ENCODE results near the gene HOXA9. TPM values are rescaled to one million over a fixed set of nuclear protein-coding genes. Genes with fewer than 3 reads are reported as not detected.

HOXA9 gene
- total RNA-seq, 2 experiments from 2014 or later, result not detected

DNA sequence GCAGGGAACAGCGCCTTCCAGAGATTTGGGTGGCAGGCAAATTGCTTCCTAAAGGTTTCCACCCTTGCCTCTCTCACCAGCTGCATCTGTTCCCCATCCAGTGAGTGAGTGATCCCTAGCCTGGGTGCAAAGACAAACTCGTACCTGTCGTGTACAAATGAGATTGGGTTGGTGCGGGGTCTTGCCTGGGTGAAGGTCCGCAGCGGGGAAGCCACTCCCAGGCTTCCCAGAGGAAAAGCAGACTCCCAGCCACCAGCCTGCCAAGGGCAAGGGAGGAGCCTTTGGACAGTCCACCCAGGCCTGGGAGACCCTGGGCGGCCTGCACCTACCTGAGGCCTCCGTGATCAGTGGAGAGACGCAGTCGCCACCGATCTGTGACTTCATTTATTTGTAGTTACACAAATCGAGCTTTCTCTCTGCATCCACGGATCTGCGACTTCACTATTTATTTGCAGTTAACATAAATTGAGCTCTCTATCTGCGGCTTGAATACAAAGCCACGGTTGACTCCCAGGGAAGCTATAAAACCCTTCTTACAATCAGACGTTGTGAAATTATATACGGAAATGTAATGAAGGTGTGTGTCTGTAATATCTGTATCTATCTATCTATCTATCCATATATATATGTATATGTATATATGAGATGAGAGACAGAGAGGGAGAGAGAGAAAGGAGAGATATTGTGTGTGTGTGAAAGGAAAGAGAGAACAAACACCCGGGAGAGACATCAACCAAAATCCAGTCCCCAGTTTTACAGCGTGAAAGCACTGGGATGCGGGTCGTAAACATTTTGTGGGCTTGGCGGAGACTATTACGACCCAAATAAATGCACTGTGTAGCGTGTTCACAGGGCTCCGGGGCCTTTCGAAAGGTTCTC is 5.8 kb downstream of the HOXA9 start:
- no peak for ATAC-seq (ENCODE audit: low read depth)
- Mint-ChIP-seq H3K9me3 (no peaks in the 10 kb centered on the region), H3K36me3 (no peaks in the 10 kb centered on the region), H3K4me3 (peak overlapping the region; percentile 35), H3K4me1 (peaks cover 24% of the 10 kb centered on the region), H3K27ac (no peak overlapping the region), H3K27me3 (peaks cover 87% of the 10 kb centered on the region)
- POLR2A ChIA-PET, result no interaction called here
- no peak for DNase-seq

DNA sequence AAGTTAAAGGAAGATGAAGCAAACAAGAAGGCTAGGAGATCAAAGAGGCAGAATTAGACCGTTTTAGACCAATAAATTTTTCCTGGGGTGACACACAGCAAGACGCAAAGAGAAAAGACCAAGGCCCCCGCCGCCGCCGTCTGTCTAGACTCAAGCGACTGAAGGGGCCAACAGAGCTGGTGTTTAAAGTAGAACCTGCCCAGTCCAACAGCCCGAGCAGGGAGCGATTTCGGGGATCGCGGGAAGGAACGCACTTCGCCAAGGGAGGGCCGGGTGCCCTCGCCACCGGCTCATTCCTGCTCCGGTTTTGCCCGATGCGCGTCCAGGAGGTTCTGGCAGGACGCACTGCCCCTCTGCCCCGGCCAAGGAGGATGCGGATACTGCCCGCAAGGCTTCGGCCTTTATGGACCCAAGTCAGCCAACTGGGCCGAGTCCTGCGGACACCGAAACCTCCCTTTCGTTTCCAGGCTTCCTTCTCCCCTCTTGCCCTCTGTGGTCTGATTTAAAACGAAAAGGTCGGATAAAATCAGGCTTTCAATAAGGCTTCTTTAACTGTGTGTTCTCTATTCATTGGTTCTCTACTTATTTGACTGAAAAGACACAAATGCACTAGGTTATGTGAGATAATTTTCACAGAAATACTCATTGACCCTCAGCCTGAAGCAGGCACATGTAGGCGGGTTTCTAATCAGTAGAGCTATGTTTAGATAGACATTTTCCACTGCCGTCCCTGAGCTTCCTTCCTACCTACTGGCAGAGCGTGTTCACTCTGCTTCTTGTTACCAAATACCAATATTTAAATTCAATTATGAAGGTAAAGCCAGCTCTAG is 6.7 kb downstream of the HOXA9 start:
- Mint-ChIP-seq H3K9me3 (no peaks in the 10 kb centered on the region), H3K36me3 (no peaks in the 10 kb centered on the region), H3K27me3 (peaks cover 87% of the 10 kb centered on the region), H3K27ac (peak overlapping the region; percentile 58), H3K4me1 (peaks cover 26% of the 10 kb centered on the region), H3K4me3 (peak overlapping the region; percentile 18)
- DNase-seq, result no peak
- POLR2A ChIA-PET, result no interaction called here
- no peak for ATAC-seq (ENCODE audit: low read depth)

GRCh38 chr7:27157702-27158431 is 7.5 kb downstream of the HOXA9 start:
- ATAC-seq (ENCODE audit: low read depth) (no peak), DNase-seq (no peak)
- H3K27ac Mint-ChIP-seq, result peak overlapping the region; percentile 80
- peaks cover 26% of the 10 kb centered on the region for H3K4me1 Mint-ChIP-seq
- POLR2A ChIA-PET, result no interaction called here
- H3K4me3 Mint-ChIP-seq, result peak overlapping the region; percentile 18
- no peaks in the 10 kb centered on the region for H3K9me3 Mint-ChIP-seq
- no peaks in the 10 kb centered on the region for H3K36me3 Mint-ChIP-seq
- H3K27me3 Mint-ChIP-seq, result peaks cover 86% of the 10 kb centered on the region

GRCh38 chr7:27156916-27157701 is 8.2 kb downstream of the HOXA9 start:
- Mint-ChIP-seq H3K4me3 (peak overlapping the region; percentile 28), H3K4me1 (peaks cover 27% of the 10 kb centered on the region), H3K27me3 (peaks cover 85% of the 10 kb centered on the region), H3K27ac (peak overlapping the region; percentile 77), H3K9me3 (no peaks in the 10 kb centered on the region), H3K36me3 (no peaks in the 10 kb centered on the region)
- POLR2A ChIA-PET, result no interaction called here
- DNase-seq, result no peak
- no peak for ATAC-seq (ENCODE audit: low read depth)

- POLR2A ChIA-PET, result no interaction called here
- no peak for DNase-seq
- H3K4me1 Mint-ChIP-seq, result peaks cover 33% of the 10 kb centered on the region
- H3K27me3 Mint-ChIP-seq, result peaks cover 85% of the 10 kb centered on the region
- H3K36me3 Mint-ChIP-seq, result no peaks in the 10 kb centered on the region
- no peaks in the 10 kb centered on the region for H3K9me3 Mint-ChIP-seq
- peak within 1 kb of the TSS; percentile 28 for H3K4me3 Mint-ChIP-seq
- peak within 1 kb of the TSS; percentile 79 for H3K27ac Mint-ChIP-seq
- no peak for ATAC-seq (ENCODE audit: low read depth)
Observed at GRCh38 chr7:27156508-27156898, 8.8 kb downstream of the HOXA9 start, which contains the start of gene HOXA7. Gene HOXA7, minus strand, starts transcription at chr7:27156675. Its CDS starts 130 bp downstream, at chr7:27156545.

DNA sequence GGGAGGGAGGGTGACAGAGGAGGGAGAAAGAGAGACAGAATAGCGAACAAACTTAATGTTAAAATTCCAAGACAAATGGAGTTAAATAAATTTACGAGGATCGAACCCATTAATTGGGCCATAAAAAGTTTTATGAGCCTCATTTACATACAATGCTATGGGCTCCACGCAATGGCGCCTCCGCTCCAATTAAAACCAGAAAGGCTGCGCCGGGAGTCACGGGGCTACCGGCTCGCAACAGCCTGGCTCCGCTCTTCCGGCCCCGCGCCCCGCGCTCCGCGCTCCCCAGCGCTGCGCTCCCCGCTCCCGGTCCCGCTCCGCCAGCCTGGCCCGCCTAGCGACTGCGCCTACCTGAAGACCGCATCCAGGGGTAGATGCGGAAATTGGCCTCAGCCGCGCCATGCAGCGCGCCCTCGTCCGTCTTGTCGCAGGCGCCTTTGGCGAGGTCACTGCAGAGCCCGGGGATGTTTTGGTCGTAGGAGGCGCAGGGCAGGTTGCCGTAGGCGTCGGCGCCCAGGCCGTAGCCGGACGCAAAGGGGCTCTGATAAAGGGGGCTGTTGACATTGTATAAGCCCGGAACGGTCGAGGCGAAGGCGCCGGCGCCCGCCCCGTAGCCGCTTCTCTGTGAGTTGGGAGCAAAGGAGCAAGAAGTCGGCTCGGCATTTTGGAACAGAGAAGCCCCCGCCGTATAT is 9.4 kb downstream of the HOXA9 start:
- Mint-ChIP-seq H3K36me3 (no peaks in the 10 kb centered on the region), H3K4me1 (peaks cover 35% of the 10 kb centered on the region), H3K4me3 (no peak overlapping the region), H3K27ac (peak overlapping the region; percentile 79), H3K27me3 (peaks cover 88% of the 10 kb centered on the region), H3K9me3 (no peaks in the 10 kb centered on the region)
- POLR2A ChIA-PET, result interaction anchor here (0.8 kb wide), 1 partner anchor 29 kb away, joined by 4 read pairs; the partner anchor contains the start of gene HOXA11
- no peak for ATAC-seq (ENCODE audit: low read depth)
- no peak for DNase-seq

- H3K4me1 Mint-ChIP-seq, result peaks cover 38% of the 10 kb centered on the region
- DNase-seq, result no peak
- POLR2A ChIA-PET, result interaction anchor here (0.6 to 0.8 kb wide), 2 partner anchors 28 to 30 kb away, joined by 4 to 5 read pairs; partner anchors contain the start of gene HOXA11
- H3K27me3 Mint-ChIP-seq, result peaks cover 92% of the 10 kb centered on the region
- peak overlapping the region; percentile 79 for H3K27ac Mint-ChIP-seq
- ATAC-seq (ENCODE audit: low read depth), result no peak
- H3K36me3 Mint-ChIP-seq, result no peaks in the 10 kb centered on the region
- H3K4me3 Mint-ChIP-seq, result peak overlapping the region; percentile 2
- H3K9me3 Mint-ChIP-seq, result no peaks in the 10 kb centered on the region
Observed at GRCh38 chr7:27154901-27155815, 10.2 kb downstream of the HOXA9 start.

DNA sequence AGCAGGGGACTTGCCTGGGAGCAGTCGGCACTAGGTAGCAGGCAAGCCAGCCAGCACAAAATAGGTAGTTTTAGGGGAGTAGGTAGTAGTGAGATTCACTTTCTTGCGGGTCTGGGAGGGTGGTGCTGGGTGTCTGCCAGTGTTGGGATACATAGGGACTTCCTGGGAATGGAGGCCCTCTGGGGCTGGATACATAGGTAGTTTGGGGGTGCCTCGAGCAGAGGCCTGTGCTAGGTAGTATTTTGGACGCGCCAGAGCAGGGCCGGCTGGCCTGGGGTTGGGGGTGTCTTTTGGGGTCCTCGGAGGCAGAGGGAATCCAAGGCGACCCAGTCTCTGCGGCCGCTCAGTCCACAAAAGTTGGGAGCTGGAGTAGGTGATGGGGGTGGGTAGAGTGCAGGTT is 11.0 kb downstream of the HOXA9 start:
- ATAC-seq (ENCODE audit: low read depth) (no peak), DNase-seq (no peak)
- Mint-ChIP-seq H3K36me3 (no peaks in the 10 kb centered on the region), H3K4me3 (no peak overlapping the region), H3K27ac (no peak overlapping the region), H3K4me1 (peaks cover 36% of the 10 kb centered on the region), H3K27me3 (peaks cover 92% of the 10 kb centered on the region), H3K9me3 (no peaks in the 10 kb centered on the region)
- POLR2A ChIA-PET, result no interaction called here

DNA sequence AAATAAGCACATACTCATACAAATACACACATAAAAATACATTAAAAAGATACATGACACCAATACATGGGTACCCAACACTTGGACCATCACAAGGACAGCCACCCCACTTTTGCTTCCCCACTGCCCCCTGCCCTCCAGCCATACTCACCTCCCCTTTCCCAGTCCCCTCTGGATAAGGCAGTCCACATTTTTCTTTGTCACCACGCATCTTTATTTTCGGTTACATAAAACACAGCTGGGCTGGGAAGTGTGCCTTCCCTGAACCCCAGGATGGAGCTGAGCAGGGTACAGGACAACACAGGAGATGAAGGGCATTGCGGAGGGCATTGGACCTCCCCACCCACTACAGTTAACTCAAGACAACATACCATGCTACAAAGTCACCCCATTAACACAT is 11.8 kb downstream of the HOXA9 start:
- no peak overlapping the region for H3K4me3 Mint-ChIP-seq
- POLR2A ChIA-PET, result no interaction called here
- H3K27ac Mint-ChIP-seq, result peak overlapping the region; percentile 19

DNA sequence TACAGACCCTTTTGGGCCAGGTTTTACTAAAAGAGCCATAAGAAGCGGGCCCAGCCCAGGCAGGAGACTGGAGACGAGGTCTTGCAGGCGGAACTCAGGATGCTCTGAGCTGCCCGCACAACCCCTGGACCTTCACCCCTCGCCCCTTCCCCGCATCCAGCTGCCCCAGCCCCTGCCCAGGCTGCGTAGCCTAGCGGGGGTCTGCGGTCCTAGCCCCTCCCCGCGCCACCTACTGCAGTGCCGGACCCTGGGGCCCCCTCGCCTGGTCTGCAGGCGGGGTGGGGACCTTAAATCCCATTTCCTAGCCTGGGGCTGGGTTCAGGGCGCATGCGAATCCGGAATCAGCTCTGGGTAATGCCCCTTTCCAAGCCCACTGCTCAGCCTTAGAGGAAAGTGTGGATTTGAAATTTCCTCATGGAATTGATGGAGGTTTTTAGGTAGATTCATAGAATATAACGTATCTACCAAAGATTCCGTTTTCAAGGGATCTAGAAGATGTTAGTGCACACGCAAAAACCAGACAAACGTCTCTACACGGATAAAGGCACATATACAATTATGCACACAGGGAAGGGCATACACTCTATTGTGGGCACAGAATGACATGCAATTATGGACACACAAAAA is 12.4 kb downstream of the HOXA9 start:
- Mint-ChIP-seq H3K4me3 (no peak overlapping the region), H3K4me1 (peaks cover 32% of the 10 kb centered on the region), H3K27ac (no peak overlapping the region), H3K36me3 (no peaks in the 10 kb centered on the region), H3K27me3 (peaks cover 92% of the 10 kb centered on the region), H3K9me3 (no peaks in the 10 kb centered on the region)
- POLR2A ChIA-PET, result no interaction called here
- ATAC-seq (ENCODE audit: low read depth) (no peak), DNase-seq (no peak)

More for the DNA sequence above, 11.8 kb downstream of the HOXA9 start:
- no peak for ATAC-seq (ENCODE audit: low read depth)
- H3K27me3 Mint-ChIP-seq, result peaks cover 92% of the 10 kb centered on the region
- DNase-seq, result no peak
- H3K9me3 Mint-ChIP-seq, result no peaks in the 10 kb centered on the region
- no peaks in the 10 kb centered on the region for H3K36me3 Mint-ChIP-seq
- peaks cover 33% of the 10 kb centered on the region for H3K4me1 Mint-ChIP-seq

Measured in activated naive CD8-positive, alpha-beta T cell treated with anti-CD3 and anti-CD28 coated beads, Interleukin-2, amount 10 ng/mL, durations not matched to agents 7 days and 5 days (primary cell).